A549 (cell line): Measurements from ENCODE around the gene HELZ2. TPM values are rescaled to one million over a fixed set of nuclear protein-coding genes. Genes with fewer than 3 reads are reported as not detected.

Experiments
- ATAC-seq, 2 experiments: fragments of 200-7000 bp in 1 of 2; fragments of >200 bp in 1 of 2; cut with Nextera tagmentation in 1 of 2; cut with Tn5 transposase in 1 of 2; 3 replicates each; pipeline versions ENCODE4 v1.8.0 to v1.9.1; 2018 to 2020; ENCODE audit warnings: mild to moderate bottlenecking in 1 of 2, moderate library complexity in 1 of 2
- CTCF ChIA-PET: fragments of 300-600 bp; sonication (Branson Sonifier 250); formaldehyde crosslinking; extraction: SDS; loops from one replicate; lab custom pipeline; 2021; ENCODE audit warnings: antibody characterized with exemption, inconsistent platforms; lab: Yijun Ruan, JAX
- POLR2A ChIA-PET: fragments of 350-600 bp; formaldehyde crosslinking; extraction: SDS; loops from one replicate; lab custom pipeline; 2021; ENCODE audit warnings: antibody characterized with exemption, inconsistent platforms; lab: Yijun Ruan, JAX
- DNase-seq, 2 experiments: peaks; one replicate each; pipeline versions ENCODE4 v3.0.0 to v3.0.0-alpha.2; 2011 to 2016; ENCODE audit warnings: low read depth in 1 of 2, low spot score in 1 of 2
- FAIRE-seq: peaks from 2 replicates; lab custom pipeline; 2011; peaks lifted over from hg19 to GRCh38; lab: Jason Lieb, UNC
- H3K27ac ChIP-seq, 2 experiments: fragments of >200 bp; sonication (Bioruptor Twin); formaldehyde crosslinking; 3 replicates each; pipeline ENCODE4 v1.5.1; 2016 to 2017
- H3K4me1 ChIP-seq: fragments of >200 bp; sonication (Bioruptor Twin); formaldehyde crosslinking; 3 replicates; pipeline ENCODE4 v1.6.1; 2016
- H3K4me2 ChIP-seq: fragments of >200 bp; sonication (Bioruptor Twin); formaldehyde crosslinking; 3 replicates; pipeline ENCODE4 v1.6.1; 2016
- H3K4me3 ChIP-seq: fragments of >200 bp; sonication (Bioruptor Twin); formaldehyde crosslinking; 3 replicates; pipeline ENCODE4 v1.5.1; 2016
- H3K9me3 ChIP-seq: fragments of >200 bp; sonication (Bioruptor Twin); formaldehyde crosslinking; 3 replicates; pipeline ENCODE4 v1.6.1; 2016
- CBX8 ChIP-seq: fragments of 200-600 bp; sonication (generic); IDR thresholded peaks from 2 replicates; pipeline ENCODE4 v1.6.1; 2016
- CHD4 ChIP-seq: fragments of 200-600 bp; sonication (generic); IDR thresholded peaks from 2 replicates; pipeline ENCODE4 v1.6.1; 2016; ENCODE audit warnings: antibody characterized with exemption, mild to moderate bottlenecking, borderline replicate concordance
- FOSL2 ChIP-seq, 2 experiments: fragments of 450-650 bp in 1 of 2; fragments of >200 bp in 1 of 2; sonication (Bioruptor Twin) in 1 of 2; formaldehyde crosslinking; IDR thresholded peaks; 2 replicates each; pipeline versions ENCODE4 v1.5.0 to v1.6.1; 2016 to 2020; ENCODE audit warnings: mild to moderate bottlenecking in 1 of 2, moderate library complexity in 1 of 2
- HOXA7 ChIP-seq: fragments of 250-450 bp; sonication (Bioruptor Pico); IDR thresholded peaks from 2 replicates; pipeline ENCODE4 v1.5.0; 2020; ENCODE audit warnings: mild to moderate bottlenecking, moderate library complexity
- JUN ChIP-seq, 2 experiments: fragments of >200 bp; sonication (Bioruptor Twin); formaldehyde crosslinking; IDR thresholded peaks; 2 replicates in 1 of 2; 3 replicates in 1 of 2; pipeline ENCODE4 v1.6.1; 2016 to 2017
- JUNB ChIP-seq: fragments of >200 bp; sonication (Bioruptor Twin); formaldehyde crosslinking; IDR thresholded peaks from 2 replicates; pipeline ENCODE4 v1.6.1; 2016
- MYC ChIP-seq: IDR thresholded peaks from 2 replicates; pipeline ENCODE4 v1.6.1; 2012; ENCODE audit warnings: mild to moderate bottlenecking, inconsistent platforms, low read length, improper control_type of control experiment, borderline replicate concordance
- NPAS2 ChIP-seq: fragments of 250-450 bp; sonication (Bioruptor Pico); IDR thresholded peaks from 2 replicates; pipeline ENCODE4 v1.8.0; 2022; ENCODE audit warnings: mild to moderate bottlenecking, moderate library complexity, borderline replicate concordance
- PHF8 ChIP-seq: fragments of 200-600 bp; sonication (generic); IDR thresholded peaks from 2 replicates; pipeline ENCODE4 v1.6.1; 2016; ENCODE audit warnings: low read depth, mild to moderate bottlenecking, antibody characterized with exemption, moderate library complexity, borderline replicate concordance
- ZSCAN20 ChIP-seq: fragments of 250-450 bp; sonication (Bioruptor Pico); IDR thresholded peaks from 2 replicates; pipeline ENCODE4 v1.8.0; 2022; ENCODE audit warnings: mild to moderate bottlenecking, moderate library complexity
- WGBS: methylation state at CpG from one replicate; pipeline ENCODE4 v1.1.6; 2017; ENCODE audit errors: missing lambda C conversion rate; 5-methylcytosine and 5-hydroxymethylcytosine counted together
- polyA plus RNA-seq, 4 experiments: library from polyadenylated mRNA; depleted of rRNA in 3 of 4; stranded (reverse); fragments of >200 nt; fragmentation: RNase III in 1 of 4; extraction: RNeasy Plus Mini Kit Qiagen cat#74134 plus additional on column Dnase treatment in 1 of 4; gene quantifications; 2 replicates in 3 of 4; 3 replicates in 1 of 4; pipeline ENCODE4 v1.2.3, GENCODE V29; 2011 to 2017
- TF ChIP-seq, protein P1 (sequence below): fragments of >200 bp; sonication (Bioruptor Twin); formaldehyde crosslinking; IDR thresholded peaks from 3 replicates; pipeline ENCODE4 v1.5.1; 2016
- TF ChIP-seq, protein P2 (sequence below): IDR thresholded peaks from 2 replicates; pipeline ENCODE4 v1.6.1; 2012
- TF ChIP-seq, protein P3 (sequence below): fragments of 200-600 bp; sonication (generic); IDR thresholded peaks from 2 replicates; pipeline ENCODE4 v1.6.1; 2016; ENCODE audit warnings: antibody characterized with exemption, mild to moderate bottlenecking, moderate library complexity

Gene HELZ2
- polyA plus RNA-seq, 2 of the 4 experiments (the other 2 are of a cell fraction): 3.2 to 4.5 TPM

DNA sequence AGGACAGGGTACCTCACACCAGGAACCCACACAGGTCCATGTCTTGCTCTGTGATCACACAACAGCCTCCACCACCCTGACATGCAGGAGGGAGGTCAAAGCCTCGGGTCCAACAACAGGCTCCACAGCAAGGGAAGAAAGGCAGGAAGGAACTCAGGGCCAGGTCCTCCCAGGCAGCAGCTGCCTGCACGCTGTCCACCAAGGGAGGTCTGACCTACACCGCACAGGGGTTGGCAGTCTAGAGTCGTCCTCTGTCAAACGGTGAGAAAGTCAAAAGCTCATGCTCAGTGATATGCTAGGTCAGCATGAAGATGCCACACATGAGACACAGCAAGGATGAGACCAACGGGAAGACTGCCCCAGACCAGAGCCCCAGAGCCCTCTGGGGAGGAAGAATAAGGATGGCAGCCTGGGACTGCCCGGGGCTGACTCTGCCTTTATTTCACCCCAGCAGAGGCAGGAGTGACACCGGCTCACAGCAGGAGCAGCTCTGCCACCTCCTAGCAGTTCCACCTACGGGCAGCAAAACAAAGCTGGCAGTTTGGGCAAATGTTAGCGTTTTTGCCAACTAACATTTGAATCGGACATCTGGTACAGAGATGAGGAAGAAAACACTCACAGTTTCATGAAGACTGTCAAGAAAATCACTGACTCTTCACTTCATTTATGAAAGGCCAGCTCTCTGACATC, 44.4 kb upstream of the HELZ2 start:
- POLR2A ChIA-PET: no interaction called here
- Histone ChIP-seq H3K4me1 (no peaks in the 10 kb centered on the region), H3K27ac (no peak overlapping the region), H3K4me3 (no peak overlapping the region), H3K9me3 (no peaks in the 10 kb centered on the region), H3K4me2 (no peak overlapping the region)
- DNase-seq: no peak
- ATAC-seq: peak in 1 of 2 experiments; percentile 19; a peak in 2 of 6 replicates
- whole genome bisulfite sequencing: 87% methylated on average over 10 of the region's 11 CpGs
- TF ChIP-seq HOXA7 (CRISPR knock-in tag) (no peak), PHF8 (no peak)
- CTCF ChIA-PET: interaction anchor here (0.7 to 5.1 kb wide), 5 partner anchors 14 to 356 kb away, joined by 3 to 22 read pairs (median 4); partner anchors contain the start of gene PTK6
- FAIRE-seq: no peak

DNA sequence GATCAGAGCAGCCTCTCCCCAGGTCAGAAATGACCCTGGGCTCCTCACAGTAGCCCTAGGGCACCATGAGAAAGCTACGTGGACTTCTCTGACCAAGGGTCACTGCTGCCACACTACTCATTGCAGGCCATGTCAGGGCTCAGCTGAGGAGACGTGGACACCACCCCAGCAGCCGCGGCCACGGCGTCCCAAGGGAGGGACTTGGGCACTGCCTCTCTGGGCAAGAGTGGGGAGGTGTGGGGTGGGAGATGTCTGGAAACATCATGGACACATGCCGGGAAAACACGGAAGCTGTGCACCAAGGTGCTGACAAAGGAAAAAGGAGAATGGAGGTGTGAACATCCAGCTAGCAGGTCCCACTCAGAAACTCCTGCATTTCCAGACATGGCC, 43.8 kb upstream of the HELZ2 start:
- ChIA-PET POLR2A (no interaction called here), CTCF (interaction anchor here (1.0 to 5.1 kb wide), 4 partner anchors 14 to 357 kb away, joined by 3 to 22 read pairs (median 4); partner anchors contain the start of gene PTK6)
- H3K9me3 ChIP-seq: no peaks in the 10 kb centered on the region
- H3K4me2 ChIP-seq: no peak overlapping the region
- TF ChIP-seq, protein P1, sequence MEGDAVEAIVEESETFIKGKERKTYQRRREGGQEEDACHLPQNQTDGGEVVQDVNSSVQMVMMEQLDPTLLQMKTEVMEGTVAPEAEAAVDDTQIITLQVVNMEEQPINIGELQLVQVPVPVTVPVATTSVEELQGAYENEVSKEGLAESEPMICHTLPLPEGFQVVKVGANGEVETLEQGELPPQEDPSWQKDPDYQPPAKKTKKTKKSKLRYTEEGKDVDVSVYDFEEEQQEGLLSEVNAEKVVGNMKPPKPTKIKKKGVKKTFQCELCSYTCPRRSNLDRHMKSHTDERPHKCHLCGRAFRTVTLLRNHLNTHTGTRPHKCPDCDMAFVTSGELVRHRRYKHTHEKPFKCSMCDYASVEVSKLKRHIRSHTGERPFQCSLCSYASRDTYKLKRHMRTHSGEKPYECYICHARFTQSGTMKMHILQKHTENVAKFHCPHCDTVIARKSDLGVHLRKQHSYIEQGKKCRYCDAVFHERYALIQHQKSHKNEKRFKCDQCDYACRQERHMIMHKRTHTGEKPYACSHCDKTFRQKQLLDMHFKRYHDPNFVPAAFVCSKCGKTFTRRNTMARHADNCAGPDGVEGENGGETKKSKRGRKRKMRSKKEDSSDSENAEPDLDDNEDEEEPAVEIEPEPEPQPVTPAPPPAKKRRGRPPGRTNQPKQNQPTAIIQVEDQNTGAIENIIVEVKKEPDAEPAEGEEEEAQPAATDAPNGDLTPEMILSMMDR: no peak
- no peak for TF ChIP-seq JUNB
- TF ChIP-seq, protein P2, sequence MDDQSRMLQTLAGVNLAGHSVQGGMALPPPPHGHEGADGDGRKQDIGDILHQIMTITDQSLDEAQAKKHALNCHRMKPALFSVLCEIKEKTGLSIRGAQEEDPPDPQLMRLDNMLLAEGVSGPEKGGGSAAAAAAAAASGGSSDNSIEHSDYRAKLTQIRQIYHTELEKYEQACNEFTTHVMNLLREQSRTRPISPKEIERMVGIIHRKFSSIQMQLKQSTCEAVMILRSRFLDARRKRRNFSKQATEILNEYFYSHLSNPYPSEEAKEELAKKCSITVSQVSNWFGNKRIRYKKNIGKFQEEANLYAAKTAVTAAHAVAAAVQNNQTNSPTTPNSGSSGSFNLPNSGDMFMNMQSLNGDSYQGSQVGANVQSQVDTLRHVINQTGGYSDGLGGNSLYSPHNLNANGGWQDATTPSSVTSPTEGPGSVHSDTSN: no peak
- no peak for TF ChIP-seq JUN (IDR thresholded peaks at IDR 0.05)
- TF ChIP-seq, protein P3, sequence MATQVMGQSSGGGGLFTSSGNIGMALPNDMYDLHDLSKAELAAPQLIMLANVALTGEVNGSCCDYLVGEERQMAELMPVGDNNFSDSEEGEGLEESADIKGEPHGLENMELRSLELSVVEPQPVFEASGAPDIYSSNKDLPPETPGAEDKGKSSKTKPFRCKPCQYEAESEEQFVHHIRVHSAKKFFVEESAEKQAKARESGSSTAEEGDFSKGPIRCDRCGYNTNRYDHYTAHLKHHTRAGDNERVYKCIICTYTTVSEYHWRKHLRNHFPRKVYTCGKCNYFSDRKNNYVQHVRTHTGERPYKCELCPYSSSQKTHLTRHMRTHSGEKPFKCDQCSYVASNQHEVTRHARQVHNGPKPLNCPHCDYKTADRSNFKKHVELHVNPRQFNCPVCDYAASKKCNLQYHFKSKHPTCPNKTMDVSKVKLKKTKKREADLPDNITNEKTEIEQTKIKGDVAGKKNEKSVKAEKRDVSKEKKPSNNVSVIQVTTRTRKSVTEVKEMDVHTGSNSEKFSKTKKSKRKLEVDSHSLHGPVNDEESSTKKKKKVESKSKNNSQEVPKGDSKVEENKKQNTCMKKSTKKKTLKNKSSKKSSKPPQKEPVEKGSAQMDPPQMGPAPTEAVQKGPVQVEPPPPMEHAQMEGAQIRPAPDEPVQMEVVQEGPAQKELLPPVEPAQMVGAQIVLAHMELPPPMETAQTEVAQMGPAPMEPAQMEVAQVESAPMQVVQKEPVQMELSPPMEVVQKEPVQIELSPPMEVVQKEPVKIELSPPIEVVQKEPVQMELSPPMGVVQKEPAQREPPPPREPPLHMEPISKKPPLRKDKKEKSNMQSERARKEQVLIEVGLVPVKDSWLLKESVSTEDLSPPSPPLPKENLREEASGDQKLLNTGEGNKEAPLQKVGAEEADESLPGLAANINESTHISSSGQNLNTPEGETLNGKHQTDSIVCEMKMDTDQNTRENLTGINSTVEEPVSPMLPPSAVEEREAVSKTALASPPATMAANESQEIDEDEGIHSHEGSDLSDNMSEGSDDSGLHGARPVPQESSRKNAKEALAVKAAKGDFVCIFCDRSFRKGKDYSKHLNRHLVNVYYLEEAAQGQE: no peak
- no peak for TF ChIP-seq CBX8
- TF ChIP-seq ZSCAN20 (CRISPR knock-in tag): no peak
- no peak for TF ChIP-seq NPAS2 (CRISPR knock-in tag)
- no peak for TF ChIP-seq MYC
- no peak for TF ChIP-seq CHD4
- no peak for TF ChIP-seq FOSL2 (IDR thresholded peaks at IDR 0.05)
- no peak for TF ChIP-seq FOSL2 (CRISPR knock-in tag; IDR thresholded peaks at IDR 0.05)
- no peak overlapping the region for H3K27ac ChIP-seq
- no peak for FAIRE-seq
- 77% methylated on average over 8 of the region's 8 CpGs for WGBS
- no peak for DNase-seq
- H3K4me3 ChIP-seq: no peak overlapping the region
- ATAC-seq: no peak
- H3K4me1 ChIP-seq: no peaks in the 10 kb centered on the region
